TTC549 (cell line): ENCODE results near the gene PCTP.

Source experiments
- FAIRE-seq: peaks from 2 replicates; lab custom pipeline; 2012; peaks lifted over from hg19 to GRCh38; lab: Jason Lieb, UNC

PCTP gene

DNA sequence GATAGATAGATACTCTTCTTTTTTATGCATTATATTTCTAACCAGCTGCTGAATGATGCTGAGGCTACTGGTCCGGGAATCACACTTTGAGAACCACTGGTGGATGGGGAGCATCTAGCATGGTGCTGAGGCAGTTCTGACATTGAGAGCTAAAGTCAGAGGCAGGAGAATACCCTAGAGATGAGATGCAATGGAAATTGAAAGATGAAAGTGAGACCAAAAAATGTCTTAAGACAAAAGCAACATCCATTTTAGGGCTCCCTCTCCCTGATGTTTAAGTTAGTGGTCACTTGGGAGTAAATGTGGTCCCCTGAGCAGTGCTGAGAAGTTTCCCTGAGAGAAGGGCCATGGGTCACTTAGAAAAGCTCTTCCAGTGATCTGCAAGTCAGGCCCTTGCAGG is 6.8 kb downstream of the PCTP start:
- FAIRE-seq: no peak

DNA sequence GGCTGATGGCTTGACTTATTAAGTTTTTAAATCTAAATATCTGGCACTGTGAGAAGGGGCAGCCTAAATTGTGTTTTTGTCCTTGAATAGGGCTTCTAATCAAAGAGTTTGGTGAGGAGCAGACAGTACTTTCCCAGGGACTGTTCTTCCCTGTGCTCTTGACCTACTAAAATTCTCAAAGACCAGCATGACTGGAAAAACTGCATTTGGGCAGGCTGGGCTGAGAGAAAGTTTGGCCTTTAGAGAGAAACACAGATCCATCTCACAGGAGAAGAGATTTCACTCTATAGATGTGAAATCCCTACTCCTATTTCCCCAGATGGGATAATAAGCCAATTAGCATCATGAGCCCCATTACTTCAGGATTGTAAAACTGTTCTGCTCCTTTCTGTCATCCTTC is 7.3 kb downstream of the PCTP start:
- no peak for FAIRE-seq

DNA sequence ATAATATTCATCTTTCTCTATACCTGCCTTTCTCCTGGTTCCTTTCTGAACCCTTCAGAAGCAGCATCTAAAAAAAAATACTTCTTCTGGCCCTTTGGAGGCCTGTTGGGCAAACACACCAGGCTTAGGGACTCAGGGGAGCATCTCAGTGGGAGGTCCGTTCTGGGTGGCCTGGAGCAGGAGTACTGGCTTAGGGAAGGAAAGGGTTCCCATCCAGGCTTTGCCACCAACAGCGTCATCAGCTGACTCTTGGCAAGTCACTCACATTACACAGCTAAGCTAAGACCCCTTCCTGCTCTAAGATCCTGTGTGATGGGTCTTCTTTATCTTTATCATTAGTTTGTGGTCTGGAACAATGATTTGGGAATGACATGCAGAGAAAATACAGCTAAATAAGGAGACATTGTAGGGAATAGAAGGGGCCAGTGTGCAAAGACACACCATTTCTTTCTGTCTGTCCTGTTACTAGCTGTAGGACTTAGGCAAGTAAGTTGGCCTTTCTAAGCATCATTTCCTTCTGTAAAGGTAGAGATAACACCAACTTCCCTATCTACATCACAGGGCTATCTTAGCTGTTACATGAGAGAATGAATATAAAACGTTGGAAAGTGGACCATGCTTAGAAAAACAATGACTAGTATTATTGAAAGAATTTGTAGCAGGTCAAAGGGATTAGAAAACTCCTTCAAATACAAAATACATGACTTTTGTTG is 9.9 kb downstream of the PCTP start:
- FAIRE-seq: no peak

DNA sequence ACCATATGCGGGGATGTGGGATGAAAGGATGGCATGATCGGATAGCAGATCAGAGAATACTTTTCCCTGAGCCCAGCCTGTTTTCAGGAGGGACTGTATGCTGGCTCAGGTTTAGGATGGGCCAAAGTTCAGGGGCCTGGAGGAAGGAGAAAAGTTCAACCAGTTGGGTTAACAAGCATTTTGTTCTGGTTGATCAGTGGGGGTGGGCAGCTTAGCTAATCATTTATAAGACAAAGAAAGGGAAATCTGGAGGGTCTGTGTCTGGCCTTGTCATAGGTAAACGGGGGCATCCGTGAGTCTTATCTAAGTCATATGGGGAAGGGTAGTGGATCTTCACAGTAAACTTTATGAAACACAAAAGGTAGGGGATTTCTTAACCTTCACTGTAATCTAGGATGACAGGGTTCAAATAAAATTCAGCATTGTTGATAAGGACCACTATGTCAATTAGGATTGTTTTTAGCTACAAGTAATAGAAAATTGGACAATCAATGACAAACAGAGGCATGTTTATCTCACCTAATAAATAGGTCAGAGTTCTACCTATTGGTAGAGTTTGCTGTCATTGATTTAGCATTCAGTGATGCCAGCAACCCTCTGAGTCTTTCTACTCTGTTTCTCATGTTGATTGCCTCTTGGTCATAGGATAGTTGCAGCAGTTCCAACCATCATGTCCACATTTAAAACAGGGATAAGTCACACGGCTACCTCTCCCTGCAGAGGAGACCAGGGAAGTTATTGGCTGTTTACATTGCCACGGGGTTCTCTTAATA is 11.4 kb downstream of the PCTP start:
- no peak for FAIRE-seq

DNA sequence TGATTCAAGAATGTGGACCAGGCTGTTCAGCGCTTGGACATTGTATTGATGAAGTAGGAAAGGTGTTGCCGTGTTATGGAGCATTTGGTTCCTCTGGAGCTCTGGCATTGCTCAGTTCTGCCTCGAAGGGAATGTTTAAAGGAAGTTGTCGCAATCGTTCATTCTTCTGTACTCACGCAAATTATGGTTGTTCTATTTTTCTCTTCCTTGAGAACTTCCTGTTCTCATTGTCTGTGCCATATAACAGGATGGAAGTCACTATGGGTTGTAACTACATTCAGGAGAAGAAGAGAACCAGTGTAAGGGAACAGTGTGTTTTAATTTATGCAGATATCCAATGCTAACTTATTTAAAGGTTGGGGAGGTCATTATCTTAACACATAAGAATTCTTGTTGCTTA is 13.0 kb downstream of the PCTP start:
- FAIRE-seq: no peak

- FAIRE-seq: no peak
These were observed 13.8 kb downstream of the PCTP start for GRCh38 chr17:55764610-55765009.

GRCh38 chr17:55765472-55765871 is 14.6 kb downstream of the PCTP start:
- FAIRE-seq: no peak

DNA sequence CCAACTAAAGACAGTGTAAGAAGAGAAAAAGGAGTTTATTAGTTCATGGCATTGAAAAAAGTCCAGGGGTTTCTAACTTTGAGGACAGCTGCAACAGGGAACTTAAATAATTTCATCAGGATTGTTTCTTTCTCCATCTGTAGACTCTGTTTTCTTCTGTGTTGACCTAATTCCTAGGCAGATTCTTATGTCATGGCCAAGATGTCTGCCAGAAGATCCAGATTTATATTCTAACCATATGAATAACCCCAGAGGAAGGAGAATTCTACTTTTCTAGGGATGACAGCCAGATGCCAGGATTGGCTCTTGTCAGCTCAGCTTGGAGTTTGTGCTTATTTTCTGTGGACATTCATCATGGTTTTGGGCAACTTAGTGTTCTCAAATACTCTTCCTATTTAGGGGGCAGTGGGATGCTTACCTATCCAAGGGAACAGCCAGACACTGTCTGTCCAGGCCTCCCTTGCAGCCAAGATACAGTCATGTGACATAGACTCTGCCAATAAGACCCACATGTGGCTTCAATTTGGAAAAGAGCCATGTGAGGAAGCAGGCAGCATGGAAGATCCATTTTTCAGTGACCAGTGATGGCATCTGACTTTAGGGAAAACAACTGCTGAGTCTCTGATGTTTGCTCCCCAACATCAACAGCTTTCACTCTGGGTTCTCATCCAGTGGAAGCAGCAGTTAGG is 18.2 kb downstream of the PCTP start:
- FAIRE-seq: no peak

DNA sequence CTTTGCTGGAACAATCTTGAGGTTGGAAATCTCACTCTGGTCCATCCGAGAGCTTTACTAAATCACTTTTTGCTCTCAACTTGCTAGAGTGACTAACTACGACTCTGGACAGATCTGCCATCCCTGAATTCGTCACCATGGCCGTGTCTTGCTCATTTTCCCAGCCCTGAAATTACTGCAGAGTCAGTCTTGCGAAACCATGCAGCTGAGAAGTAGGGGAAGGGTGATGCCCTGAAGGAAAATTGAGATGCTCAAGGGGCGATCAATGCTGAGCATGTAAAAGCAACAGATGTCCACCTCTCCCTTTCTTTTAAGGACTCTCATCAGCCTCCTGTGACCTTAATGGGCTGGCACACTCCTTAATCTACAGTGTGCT is 18.8 kb downstream of the PCTP start:
- FAIRE-seq: no peak

DNA sequence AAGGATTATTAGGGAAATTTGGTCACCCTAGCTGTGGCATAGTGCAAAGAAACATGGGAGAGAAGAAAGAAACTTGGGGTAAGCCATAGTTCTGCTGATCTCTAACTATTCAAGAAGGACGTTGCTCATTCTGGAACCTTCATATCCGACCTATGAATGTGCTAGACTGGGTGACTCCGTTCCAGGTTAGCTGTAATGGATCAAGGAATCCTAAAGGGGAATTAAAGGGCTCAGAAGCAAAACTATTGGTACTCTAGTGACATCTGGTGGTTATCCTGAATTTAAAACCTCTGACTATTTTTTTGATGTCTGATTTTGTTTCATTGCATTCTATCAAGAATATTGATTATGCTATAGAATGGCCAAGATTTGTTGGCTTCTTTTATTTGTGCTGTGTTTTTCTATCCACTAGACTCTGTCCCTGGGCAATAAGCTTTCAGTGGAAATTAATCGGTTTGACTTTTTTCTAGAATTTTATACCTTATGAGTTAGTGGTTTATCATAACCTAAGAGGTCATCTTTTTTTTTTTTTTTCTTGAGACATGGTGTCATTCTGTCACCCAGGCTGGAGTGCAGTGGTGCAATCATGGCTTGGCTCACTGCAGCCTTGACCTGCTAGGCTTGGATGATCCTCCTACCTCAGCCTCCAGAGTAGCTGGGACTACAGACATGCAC is 19.5 kb downstream of the PCTP start:
- FAIRE-seq: peak; percentile 58

- no peak for FAIRE-seq
These were observed 21.2 kb downstream of the PCTP start for GRCh38 chr17:55772086-55772485.

DNA sequence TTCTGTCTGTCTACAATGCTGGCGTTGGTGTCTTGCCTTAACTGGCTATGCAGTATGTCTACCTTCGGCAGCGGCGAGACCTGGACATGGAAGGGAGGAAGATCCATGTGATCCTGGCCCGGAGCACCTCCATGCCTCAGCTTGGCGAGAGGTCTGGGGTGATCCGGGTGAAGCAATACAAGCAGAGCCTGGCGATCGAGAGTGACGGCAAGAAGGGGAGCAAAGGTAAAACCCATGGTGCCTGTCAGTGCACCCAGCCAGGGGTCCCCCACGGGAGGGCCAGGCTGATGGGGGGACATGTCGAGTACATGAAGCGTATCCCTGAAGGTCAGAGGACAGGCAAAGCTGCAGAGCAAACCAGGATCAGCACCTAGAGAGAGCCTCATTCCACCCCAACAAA is 22.8 kb downstream of the PCTP start:
- no peak for FAIRE-seq

- FAIRE-seq: no peak
These were observed 24.0 kb downstream of the PCTP start for GRCh38 chr17:55774846-55775271.

DNA sequence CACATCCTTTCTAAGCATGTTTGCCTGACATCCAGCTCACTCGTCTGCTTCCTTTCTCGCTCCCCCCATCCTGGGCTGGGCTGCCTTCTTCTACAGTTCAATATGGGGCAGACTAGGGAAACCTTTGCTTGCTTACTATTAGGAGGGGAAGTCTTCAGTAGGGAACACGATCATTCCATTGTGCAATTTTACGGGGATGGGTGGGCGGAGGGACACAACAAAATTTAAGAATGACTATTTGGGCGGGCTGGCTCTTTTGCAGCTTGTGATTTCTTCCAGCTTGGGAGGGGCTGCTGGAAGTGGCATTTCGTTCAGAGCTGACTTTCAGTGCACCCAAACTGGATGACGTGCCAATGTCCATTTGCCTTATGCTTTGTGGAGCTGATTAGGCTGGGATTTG is 25.4 kb downstream of the PCTP start:
- FAIRE-seq: no peak

DNA sequence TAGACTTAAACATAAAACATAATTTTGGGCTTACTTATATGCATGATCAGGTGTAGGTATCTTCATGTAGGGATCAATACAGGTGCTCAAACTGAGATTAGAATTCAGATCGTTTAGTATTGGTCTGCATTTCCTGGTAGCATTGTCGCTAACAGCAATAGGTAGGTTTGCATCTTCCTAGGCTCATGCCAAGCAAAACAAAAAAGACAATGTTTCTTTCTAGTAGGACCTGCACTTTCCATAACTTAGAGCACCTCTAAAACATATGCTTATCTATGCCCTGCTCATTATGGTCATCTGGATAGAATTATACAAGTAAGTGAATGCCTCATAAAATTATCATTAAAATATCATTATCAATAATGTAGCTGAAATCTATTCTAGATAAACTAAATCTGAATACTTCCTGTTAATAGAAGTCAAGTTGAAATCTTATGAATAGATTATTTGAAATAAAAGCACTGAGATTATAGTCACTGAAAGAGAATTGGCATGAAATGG is 26.7 kb downstream of the PCTP start:
- FAIRE-seq: no peak

GRCh38 chr17:55778389-55779118 is 27.7 kb downstream of the PCTP start:
- FAIRE-seq: no peak

- no peak for FAIRE-seq
These were observed 32.9 kb downstream of the PCTP start for GRCh38 chr17:55783684-55784245.

DNA sequence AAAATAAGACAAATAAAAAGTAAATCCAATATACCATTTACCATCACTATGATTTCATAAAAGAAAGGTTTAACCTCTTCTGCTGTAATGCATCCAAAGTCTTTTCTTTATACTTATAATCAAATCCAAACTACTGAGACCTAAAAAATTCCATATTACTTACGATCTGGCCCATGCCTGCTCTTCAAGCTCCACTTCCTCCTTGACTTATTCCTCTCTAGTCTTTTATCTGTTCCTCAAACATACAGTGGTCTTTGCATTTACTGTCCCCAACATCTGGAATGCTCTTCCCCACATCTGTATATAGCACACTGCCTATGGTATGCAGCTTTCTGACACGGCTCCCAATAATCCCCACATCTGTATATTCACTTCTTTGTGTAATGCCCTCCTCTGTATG is 33.8 kb downstream of the PCTP start:
- FAIRE-seq: no peak

DNA sequence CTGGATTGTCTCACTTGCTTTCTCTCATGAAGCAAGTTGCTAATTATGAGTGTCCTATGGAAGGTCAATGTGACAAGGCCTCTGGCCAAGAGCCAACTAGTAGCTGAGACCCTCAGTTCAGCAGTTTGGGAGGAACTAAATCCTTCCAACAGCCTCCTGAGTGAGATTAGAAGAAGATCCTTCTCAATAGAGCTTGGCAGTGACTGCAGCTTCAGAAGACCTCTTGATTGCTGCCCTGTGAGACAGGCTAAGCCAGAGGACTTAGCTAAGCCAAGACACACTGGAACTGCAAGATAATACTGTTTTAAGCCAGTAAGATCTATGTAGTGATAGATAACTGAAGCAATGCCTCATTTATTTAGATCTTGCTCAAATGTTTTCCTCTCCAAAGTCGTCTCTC is 34.3 kb downstream of the PCTP start:
- FAIRE-seq: no peak

DNA sequence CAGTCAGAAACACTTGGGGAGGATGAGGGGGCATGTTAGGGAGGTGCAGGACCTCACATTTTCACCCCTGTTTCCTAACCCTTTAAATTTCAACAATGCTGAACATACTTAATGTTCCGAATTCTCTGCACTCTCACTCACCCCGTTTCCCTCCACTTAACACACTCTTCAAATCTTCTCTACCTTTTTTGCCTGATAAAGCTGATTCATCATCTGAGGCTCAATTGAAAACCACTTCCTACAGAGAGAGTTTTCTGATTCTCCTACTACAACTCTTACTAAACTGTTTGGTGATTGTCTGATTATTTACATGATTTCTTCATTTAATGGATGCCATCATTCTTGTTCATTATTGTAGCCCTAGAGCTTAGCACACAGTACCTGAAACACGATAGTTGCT is 42.4 kb downstream of the PCTP start:
- no peak for FAIRE-seq

DNA sequence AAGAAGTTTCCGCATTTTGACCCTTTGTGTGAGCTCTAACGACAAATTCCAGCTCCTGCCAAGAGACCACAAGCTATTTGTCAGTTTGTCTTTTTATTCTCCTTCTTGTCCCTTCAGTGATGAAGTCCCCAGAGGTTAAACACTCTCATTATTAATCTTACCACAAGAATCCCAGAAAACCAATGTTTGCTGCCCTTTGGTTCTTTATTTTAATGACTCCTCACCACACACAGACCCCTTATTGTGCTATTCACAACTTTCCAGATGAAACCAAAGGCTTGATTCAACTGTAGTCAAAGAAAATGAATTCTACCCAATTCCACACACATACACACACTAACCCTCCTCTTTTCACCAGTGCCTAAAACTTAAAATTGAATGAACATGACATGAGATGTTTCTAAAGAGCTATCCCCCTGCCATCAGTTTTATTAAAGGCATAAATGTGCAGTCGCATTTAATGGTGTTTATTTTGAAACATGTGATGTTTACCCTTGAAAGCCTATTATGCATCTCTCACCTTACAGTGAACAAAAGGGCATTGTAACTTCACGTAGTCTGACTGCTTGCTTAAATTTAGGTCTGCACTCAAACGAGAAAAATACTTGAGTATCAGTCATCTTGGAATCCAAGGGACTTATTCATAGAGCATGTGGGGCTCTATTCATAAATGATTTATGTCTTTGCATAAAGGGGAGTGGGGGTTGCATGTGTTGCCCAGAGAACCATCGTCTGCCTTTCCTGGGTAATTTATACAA is 44.1 kb downstream of the PCTP start:
- FAIRE-seq: no peak
